Central memory CD8-positive, alpha-beta T cell (primary cell): ENCODE results near the gene ABHD16B.
A peak's percentile ranks its signal among the peaks of the same experiment; 100 is the strongest.

Experiments used
- ATAC-seq: fragments of 150-1000 bp; cut with Tn5 transposase; replicated peaks from 2 replicates; pipeline ENCODE4 v1.10.0; 2022; ENCODE audit warnings: mild to moderate bottlenecking, moderate FRiP score, moderate number of reproducible peaks; ENCODE audit not compliant: poor library complexity, severe bottlenecking; ENCODE audit errors: extremely low read depth
- DNase-seq, 2 donors: peaks; one replicate each; pipeline ENCODE4 v3.0.0; 2021; ENCODE audit warnings: low spot score in 2 of 2
- H3K27ac Mint-ChIP-seq: one replicate; pipeline ENCODE4 v1.8.0; 2022; ENCODE audit warnings: low read depth, mild to moderate bottlenecking, moderate library complexity, mixed read lengths
- H3K27me3 Mint-ChIP-seq: one replicate; pipeline ENCODE4 v1.8.0; 2022; ENCODE audit warnings: mixed read lengths
- H3K36me3 Mint-ChIP-seq: one replicate; pipeline ENCODE4 v1.8.0; 2022; ENCODE audit warnings: mild to moderate bottlenecking, moderate library complexity, mixed read lengths; ENCODE audit not compliant: insufficient read depth
- H3K4me1 Mint-ChIP-seq: one replicate; pipeline ENCODE4 v1.8.0; 2022; ENCODE audit warnings: mixed read lengths
- H3K4me3 Mint-ChIP-seq: one replicate; pipeline ENCODE4 v1.8.0; 2022; ENCODE audit warnings: mild to moderate bottlenecking, moderate library complexity, mixed read lengths
- H3K9me3 Mint-ChIP-seq: one replicate; pipeline ENCODE4 v1.8.0; 2022; ENCODE audit warnings: mixed read lengths

ABHD16B gene

GRCh38 chr20:63891061-63892002, 30.0 kb downstream of the ABHD16B start:
- no peak for DNase-seq
- Mint-ChIP-seq H3K4me1 (peaks cover 13% of the 10 kb centered on the region), H3K4me3 (no peak overlapping the region), H3K9me3 (no peaks in the 10 kb centered on the region), H3K36me3 (peaks cover 30% of the 10 kb centered on the region), H3K27me3 (no peaks in the 10 kb centered on the region), H3K27ac (no peak overlapping the region)
- ATAC-seq: no peak

GRCh38 chr20:63892402-63892801, 31.1 kb downstream of the ABHD16B start:
- peaks cover 33% of the 10 kb centered on the region for H3K36me3 Mint-ChIP-seq
- H3K4me3 Mint-ChIP-seq: no peak overlapping the region
- H3K27me3 Mint-ChIP-seq: no peaks in the 10 kb centered on the region
- peaks cover 21% of the 10 kb centered on the region for H3K4me1 Mint-ChIP-seq
- DNase-seq: no peak
- no peaks in the 10 kb centered on the region for H3K9me3 Mint-ChIP-seq
- ATAC-seq: no peak
- H3K27ac Mint-ChIP-seq: no peak overlapping the region

DNA sequence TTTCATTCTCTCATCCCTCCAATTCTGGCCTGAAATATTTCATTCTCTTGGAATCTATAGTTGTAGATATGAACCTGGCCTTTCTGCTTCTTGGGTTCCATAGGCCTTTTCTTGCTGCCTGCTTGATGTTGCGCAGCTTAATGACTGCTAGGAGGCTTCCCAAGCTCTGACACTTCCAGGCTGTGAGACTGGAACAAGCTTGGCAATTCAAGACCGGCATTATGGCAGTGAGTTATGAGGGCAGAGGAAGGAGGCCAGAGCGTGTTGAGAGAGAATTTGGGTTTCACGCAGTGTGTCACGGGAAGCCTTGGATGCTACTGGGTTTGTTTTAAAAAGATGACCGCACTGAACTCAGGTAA, 32.7 kb downstream of the ABHD16B start:
- ATAC-seq: no peak
- H3K27ac Mint-ChIP-seq: peak overlapping the region; percentile 24
- H3K4me1 Mint-ChIP-seq: peaks cover 33% of the 10 kb centered on the region
- peaks cover 33% of the 10 kb centered on the region for H3K36me3 Mint-ChIP-seq
- peak overlapping the region; percentile 64 for H3K4me3 Mint-ChIP-seq
- no peak for DNase-seq
- no peaks in the 10 kb centered on the region for H3K27me3 Mint-ChIP-seq
- H3K9me3 Mint-ChIP-seq: no peaks in the 10 kb centered on the region

- Mint-ChIP-seq H3K9me3 (no peaks in the 10 kb centered on the region), H3K4me1 (peaks cover 37% of the 10 kb centered on the region), H3K36me3 (peaks cover 31% of the 10 kb centered on the region), H3K27me3 (no peaks in the 10 kb centered on the region), H3K4me3 (peak within 1 kb of the TSS; percentile 90), H3K27ac (peak within 1 kb of the TSS; percentile 93)
- peak; percentile 76 for ATAC-seq
- DNase-seq: peak; percentile 94
Observed at GRCh38 chr20:63894358-63895201, 33.3 kb downstream of the ABHD16B start, which contains the start of gene DNAJC5. DNAJC5 (plus strand) TSS chr20:63895126; CDS start chr20:63928346, 33,220 bp downstream.

GRCh38 chr20:63895202-63895951, 34.1 kb downstream of the ABHD16B start:
- Mint-ChIP-seq H3K4me3 (peak overlapping the region; percentile 90), H3K4me1 (peaks cover 37% of the 10 kb centered on the region), H3K27ac (peak overlapping the region; percentile 93), H3K36me3 (peaks cover 29% of the 10 kb centered on the region), H3K9me3 (no peaks in the 10 kb centered on the region), H3K27me3 (no peaks in the 10 kb centered on the region)
- ATAC-seq (peak; percentile 26), DNase-seq (no peak)

DNA sequence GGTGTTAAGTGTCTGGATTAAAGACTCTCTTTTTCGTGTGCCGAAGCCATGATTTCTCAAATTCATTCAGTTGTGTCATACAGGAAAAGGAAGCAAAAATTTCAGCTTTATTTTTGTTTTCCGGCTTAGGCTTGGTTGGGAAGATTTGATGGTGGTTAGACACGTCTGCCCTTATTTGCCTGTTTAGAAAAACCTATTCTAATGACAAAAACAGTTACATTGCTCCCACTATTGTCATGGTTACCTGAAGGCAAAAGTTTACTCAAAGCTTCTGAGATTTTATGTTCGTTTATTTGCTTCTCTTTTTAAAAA, 34.6 kb downstream of the ABHD16B start:
- Mint-ChIP-seq H3K4me1 (peaks cover 37% of the 10 kb centered on the region), H3K27ac (peak overlapping the region; percentile 93), H3K27me3 (no peaks in the 10 kb centered on the region), H3K4me3 (peak overlapping the region; percentile 90), H3K9me3 (no peaks in the 10 kb centered on the region), H3K36me3 (peaks cover 26% of the 10 kb centered on the region)
- ATAC-seq: peak; percentile 47
- DNase-seq: no peak

DNA sequence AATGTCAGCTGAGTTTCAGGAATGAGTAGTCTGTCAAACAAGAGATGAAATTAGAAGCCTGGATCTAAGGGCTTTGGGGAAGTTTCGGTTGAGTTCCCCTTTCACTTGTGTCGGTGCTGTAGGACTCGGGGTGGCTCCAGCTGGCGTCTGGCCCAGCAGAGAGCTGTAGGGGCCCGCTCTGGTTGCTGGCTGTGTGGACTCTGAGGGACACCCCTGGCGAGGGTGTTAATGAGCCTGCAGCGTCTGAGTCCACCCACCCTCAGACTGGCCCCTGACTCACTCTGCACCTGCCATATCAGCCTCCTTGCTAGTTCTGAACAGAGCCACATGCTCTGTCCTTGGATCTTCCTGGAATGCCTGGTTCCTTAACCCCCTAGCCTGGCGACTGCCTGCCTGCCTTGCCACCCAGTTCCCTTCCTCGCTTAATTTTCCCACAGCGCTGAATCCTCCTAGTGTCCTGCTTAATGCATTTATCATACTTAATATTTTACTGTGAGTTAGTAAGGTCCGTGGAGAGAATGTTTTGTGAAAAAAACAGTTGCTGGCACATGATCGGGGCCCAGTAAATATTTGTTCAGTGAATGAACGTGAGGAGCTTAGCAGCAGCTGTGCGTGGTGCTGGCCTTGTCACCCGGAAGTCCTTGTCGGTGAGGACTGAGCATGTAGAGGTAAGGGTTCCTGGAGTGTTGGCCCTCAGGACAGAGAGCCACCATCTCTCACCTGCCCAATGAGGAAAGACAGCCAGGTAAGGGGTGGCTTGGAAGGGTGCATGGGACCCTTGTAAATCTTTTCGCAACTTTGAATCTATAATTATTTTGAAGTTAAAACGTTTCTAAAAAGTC, 35.2 kb downstream of the ABHD16B start:
- Mint-ChIP-seq H3K27ac (peak overlapping the region; percentile 93), H3K9me3 (no peaks in the 10 kb centered on the region), H3K4me1 (peaks cover 41% of the 10 kb centered on the region), H3K27me3 (no peaks in the 10 kb centered on the region), H3K36me3 (peaks cover 24% of the 10 kb centered on the region), H3K4me3 (peak overlapping the region; percentile 90)
- DNase-seq (no peak), ATAC-seq (peak; percentile 20)

GRCh38 chr20:63897978-63898561, 36.8 kb downstream of the ABHD16B start:
- Mint-ChIP-seq H3K27ac (no peak overlapping the region), H3K4me1 (peaks cover 49% of the 10 kb centered on the region), H3K4me3 (peak overlapping the region; percentile 90), H3K36me3 (peaks cover 27% of the 10 kb centered on the region), H3K9me3 (no peaks in the 10 kb centered on the region), H3K27me3 (no peaks in the 10 kb centered on the region)
- ATAC-seq: no peak
- DNase-seq: no peak

GRCh38 chr20:63898882-63899558, 37.7 kb downstream of the ABHD16B start:
- no peaks in the 10 kb centered on the region for H3K9me3 Mint-ChIP-seq
- H3K4me1 Mint-ChIP-seq: peaks cover 52% of the 10 kb centered on the region
- H3K4me3 Mint-ChIP-seq: no peak overlapping the region
- peak overlapping the region; percentile 35 for H3K27ac Mint-ChIP-seq
- H3K36me3 Mint-ChIP-seq: peaks cover 26% of the 10 kb centered on the region
- ATAC-seq (no peak), DNase-seq (no peak)
- no peaks in the 10 kb centered on the region for H3K27me3 Mint-ChIP-seq

GRCh38 chr20:63900413-63900812, 39.1 kb downstream of the ABHD16B start:
- Mint-ChIP-seq H3K4me1 (peaks cover 53% of the 10 kb centered on the region), H3K36me3 (peaks cover 25% of the 10 kb centered on the region), H3K27ac (no peak overlapping the region), H3K27me3 (no peaks in the 10 kb centered on the region), H3K4me3 (no peak overlapping the region), H3K9me3 (no peaks in the 10 kb centered on the region)
- no peak for ATAC-seq
- no peak for DNase-seq
